ENCODE measurements around the gene RAP1GAP.
"Not testable (repeated sequence)": the region's sequence is repeated elsewhere in the genome, so short reads cannot be mapped to it uniquely, and the experiment has no call there.

RAP1GAP gene

DNA sequence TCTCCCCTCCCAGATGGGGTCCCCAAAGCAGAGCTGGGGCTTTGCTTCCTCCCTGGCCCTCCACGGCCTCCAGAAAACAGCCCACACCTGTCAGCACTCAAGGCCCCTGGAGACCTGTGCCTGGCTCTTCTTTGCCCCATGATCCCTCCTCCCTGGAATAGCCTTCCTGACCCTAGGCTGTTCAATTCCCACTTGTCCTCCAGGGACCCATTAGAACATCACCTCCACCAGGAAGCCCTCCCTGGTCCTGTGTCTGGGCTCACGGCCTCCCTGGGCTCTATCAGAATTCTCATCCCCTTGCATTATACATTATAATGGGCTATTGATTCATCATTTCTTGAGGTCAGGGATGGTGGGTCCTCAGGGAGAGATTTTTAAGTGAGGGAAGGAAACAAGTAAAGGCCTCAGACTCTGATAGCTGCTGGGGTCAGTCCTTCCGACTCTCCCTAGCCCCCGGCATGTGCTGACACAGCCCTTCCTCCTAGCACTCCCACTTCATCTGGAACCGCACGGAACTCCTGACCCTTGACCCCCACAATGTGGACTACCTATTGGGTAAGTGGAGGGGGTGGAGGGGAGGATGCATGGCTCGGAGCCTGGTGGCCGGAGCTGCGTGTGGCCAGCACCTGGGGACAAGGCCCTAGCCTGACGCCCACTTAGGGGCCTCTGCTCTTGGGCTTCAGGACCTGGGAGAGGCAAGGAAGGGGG lies 99.2 kb downstream of the RAP1GAP start:
- no peak for DNase-seq

DNA sequence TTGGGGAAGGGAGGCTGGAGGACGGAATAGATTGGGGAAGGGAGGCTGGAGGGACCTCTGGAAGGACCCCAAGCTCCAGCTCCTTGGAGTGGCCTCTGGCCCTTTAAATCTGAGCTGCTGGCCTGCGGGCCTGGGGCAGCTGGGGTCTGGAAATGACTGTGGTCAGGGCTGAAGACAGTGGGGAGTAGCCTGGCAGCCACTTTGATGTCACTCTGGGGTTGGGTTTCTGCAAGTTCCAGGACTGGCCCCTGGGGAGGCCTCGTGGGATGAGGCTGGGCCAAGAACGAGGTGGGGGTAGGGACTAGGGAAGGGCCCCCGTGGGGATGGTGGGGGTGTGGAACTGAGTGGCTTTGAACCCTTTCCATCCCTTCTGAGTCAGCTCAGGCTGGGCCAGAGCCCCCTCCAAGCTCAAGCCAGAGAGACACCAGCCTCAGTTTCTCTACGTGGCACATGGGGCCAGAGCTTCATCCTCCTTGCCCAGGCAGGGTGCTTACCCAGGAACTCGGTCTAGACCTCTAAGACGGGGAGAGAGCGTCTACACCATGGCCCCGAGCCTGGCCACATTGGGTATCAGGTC lies 100.3 kb downstream of the RAP1GAP start:
- no peak for DNase-seq
- in situ Hi-C loops (cut with HindIII; ENCODE audit: low pct_ligation_motif_present, low pct_unique_long_range_greater_than_20kb, low sequenced_read_pairs), result no loop called here

More for the DNA sequence above, 99.2 kb downstream of the RAP1GAP start:
- in situ Hi-C loops (cut with HindIII; ENCODE audit: low pct_ligation_motif_present, low pct_unique_long_range_greater_than_20kb, low sequenced_read_pairs), result no loop called here

DNA sequence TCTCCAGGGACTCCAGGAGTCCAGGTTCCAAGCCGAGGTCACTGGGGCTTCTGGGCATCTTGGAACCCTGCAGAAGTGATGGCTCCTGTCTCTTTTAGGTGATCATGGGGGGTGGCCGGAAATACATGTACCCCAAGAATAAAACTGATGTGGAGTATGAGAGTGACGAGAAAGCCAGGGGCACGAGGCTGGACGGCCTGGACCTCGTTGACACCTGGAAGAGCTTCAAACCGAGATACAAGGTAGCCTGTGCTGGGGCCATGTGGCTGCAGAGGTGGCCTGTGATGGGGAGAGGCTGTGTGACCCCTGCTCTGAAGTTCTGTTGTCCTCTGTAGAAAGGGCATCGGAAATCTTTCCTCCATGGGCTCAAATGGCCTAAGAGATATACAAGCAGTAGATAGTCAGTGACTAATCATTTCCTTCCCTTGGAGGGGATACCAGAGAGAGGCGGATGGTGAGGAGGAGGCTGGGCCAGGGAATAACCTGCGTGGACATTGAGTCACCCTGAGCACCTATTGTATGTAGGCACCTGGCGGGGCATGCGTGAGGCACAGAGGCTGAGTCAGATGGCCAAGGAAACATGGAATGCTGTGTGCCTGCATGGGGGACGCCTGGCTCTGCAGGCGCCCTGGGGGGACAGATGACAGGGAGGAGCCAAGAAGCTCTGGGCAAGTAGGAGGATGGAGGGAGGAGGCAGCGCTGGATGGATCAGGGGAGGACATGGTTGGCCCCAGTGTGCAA lies 101.0 kb downstream of the RAP1GAP start:
- in situ Hi-C loops (cut with HindIII; ENCODE audit: low pct_ligation_motif_present, low pct_unique_long_range_greater_than_20kb, low sequenced_read_pairs), result no loop called here
- DNase-seq, result no peak

DNA sequence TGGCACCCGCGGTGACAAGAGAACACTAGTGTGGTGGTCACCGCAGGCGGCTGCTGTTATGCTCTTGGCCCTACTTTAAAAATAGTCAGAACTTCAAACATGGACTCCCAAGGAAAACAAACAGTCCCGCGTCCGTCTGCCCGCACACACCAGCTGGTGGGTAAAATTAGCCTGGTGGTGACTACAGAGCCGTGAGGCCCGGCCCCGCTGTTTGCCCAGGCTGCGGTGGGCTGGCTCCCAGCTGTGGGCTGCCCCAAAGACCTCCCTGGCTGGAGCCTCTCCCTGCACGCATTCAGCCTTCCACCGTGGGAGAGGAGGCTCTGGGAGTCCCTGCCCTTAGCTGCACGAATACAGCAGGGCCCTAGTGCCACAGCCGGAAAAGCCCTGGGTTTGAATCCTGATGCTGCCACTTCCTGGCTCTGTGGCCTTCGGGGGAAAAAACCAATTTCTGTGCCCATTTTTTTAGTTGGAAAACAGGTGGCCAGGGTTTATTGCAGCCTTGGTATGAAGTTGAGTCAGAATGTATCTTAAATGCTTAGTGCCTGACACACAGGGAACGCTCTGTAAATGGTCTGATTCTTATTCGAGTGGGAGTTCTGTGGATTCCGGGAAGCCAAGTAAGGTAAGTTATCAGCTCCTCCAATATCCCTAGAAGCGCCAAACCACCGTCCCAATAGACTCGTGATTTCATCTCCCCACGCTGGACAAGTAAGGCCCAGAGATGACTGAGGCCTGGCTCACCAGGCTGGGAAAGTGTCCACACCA lies 101.7 kb downstream of the RAP1GAP start:
- no peak for DNase-seq
- in situ Hi-C loops (cut with HindIII; ENCODE audit: low pct_ligation_motif_present, low pct_unique_long_range_greater_than_20kb, low sequenced_read_pairs), result no loop called here

DNA sequence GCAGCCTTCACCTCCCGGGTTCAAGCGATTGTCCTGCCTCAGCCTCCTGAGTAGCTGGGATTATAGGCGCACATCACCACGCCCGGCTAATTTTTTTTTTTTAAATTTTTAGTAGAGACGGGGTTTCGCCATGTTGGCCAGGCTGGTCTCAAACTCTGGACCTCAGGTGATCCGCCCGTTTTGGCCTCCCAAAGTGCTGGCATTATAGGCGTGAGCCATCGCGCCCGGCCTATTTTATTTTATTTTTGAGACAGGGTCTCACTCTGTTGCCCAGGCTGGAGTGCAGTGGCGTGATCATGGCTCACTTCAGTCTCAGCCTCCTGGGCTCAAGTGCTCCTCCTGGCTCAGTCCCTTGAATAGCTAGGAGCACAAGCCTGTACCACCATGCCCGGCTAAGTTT lies 102.8 kb downstream of the RAP1GAP start:
- DNase-seq; in situ Hi-C loops (cut with HindIII; ENCODE audit: low pct_ligation_motif_present, low pct_unique_long_range_greater_than_20kb, low sequenced_read_pairs): not testable (repeated sequence)

DNA sequence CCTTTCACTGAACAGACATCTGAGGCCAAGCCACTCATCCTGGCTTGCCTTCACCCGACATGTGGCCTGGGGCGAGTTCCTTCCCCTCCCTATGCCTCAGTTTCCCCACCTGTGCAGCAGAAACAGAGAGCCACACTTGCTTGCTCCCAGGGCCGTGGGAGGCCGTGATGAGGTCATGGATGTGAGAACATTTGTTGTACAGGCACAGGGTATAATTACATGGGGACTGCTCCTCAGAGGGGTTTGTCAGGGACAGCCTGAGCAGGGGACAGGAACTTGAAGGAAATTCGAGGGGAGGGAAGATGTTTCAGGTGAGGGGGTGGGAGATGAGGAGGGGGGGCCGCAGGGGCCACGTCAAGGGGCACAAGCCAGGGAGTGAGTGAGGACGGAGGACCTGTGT lies 103.9 kb downstream of the RAP1GAP start:
- no peak for DNase-seq
- in situ Hi-C loops (cut with HindIII; ENCODE audit: low pct_ligation_motif_present, low pct_unique_long_range_greater_than_20kb, low sequenced_read_pairs), result no loop called here

DNA sequence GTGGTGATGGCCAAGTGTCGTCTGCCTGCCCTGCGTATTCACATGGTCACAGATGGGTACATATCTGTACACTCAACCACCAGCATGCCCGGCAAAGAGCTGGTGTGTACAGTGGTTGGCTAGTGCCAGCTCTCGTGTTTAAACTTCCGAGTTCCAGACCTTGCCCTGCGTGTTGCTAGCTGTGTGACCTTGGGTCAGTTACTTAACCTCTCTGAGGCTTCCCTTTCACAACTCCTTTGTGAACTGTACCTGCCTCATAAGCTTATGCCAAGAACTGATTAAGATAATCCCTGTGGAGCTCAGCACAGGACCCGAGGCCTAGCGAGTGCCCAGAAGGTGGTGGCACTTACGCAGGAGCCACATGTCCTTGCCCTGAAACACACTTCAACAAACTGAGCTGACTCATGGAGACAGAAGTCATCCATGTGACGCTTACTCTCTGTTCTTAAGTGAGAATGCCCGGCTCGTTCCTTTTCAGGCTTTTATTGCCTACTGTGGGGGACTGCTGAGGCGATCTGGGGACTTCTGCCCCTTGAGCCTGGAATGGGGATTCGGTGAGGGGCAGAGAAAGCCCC lies 104.5 kb downstream of the RAP1GAP start:
- DNase-seq, result no peak
- in situ Hi-C loops (cut with HindIII; ENCODE audit: low pct_ligation_motif_present, low pct_unique_long_range_greater_than_20kb, low sequenced_read_pairs), result no loop called here

DNA sequence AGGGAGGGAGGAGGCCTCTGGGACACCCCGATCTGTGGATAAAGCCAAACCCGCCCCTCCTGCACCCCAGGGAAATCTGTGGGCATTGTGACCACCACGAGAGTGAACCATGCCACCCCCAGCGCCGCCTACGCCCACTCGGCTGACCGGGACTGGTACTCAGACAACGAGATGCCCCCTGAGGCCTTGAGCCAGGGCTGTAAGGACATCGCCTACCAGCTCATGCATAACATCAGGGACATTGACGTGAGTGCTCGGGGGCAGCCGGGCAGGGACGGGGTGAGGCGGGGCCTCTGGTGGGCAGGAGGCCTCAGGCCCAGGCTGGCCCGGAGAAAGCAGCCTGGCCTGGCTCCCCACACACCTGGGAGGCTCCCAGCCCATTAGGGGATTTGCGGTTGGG lies 105.2 kb downstream of the RAP1GAP start:
- no peak for DNase-seq
- in situ Hi-C loops (cut with HindIII; ENCODE audit: low pct_ligation_motif_present, low pct_unique_long_range_greater_than_20kb, low sequenced_read_pairs), result no loop called here

DNA sequence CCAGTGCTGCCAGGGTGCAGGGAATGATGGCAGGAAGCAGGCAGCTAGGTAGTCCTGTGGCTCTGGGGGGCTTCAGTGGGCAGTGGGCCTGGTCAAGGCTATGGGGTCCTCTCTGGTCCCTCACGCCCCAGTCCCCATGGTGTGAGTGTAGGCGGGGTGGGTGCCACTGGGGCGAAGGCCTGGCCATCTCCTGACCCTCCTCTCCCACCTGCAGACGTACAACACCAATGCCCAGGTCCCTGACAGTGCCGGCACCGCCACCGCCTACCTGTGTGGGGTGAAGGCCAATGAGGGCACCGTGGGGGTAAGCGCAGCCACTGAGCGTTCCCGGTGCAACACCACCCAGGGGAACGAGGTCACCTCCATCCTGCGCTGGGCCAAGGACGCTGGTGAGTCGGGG lies 106.3 kb downstream of the RAP1GAP start:
- in situ Hi-C loops (cut with HindIII; ENCODE audit: low pct_ligation_motif_present, low pct_unique_long_range_greater_than_20kb, low sequenced_read_pairs), result no loop called here
- DNase-seq, result no peak

DNA sequence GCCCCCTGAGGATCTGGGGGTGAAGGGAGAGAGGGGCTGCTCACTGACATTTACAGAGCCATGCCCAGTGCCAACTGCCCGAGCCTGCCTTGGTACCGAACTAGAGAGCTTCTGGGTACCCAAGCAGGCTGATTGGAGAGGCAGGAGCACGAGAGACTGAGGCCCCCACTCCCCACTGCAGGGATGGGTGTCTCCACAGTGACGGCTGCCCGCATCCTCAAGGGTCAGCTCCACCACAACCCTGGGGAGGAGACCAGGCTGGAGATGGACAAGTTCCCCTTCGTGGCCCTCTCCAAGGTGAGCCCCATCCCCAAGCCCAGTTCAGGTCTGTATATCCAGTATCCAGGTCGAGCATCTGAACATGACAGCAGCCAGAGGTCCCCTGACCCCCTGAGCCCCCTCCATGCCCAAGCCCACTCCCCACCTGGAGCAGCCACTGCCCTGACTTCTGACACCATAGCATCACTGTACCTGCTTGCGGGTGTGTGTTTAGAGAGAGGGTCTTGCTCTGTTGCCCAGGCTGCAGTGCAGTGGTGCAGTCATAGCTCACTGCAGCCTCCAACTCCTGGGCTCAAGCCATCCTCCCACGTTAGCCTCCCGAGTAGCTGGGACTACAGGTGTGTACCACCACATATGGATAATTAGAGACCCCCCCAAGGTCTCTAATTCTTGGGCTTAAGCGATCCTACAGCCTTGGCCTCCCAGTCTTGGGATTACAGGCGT lies 108.1 kb downstream of the RAP1GAP start:
- in situ Hi-C loops (cut with HindIII; ENCODE audit: low pct_ligation_motif_present, low pct_unique_long_range_greater_than_20kb, low sequenced_read_pairs), result no loop called here
- no peak for DNase-seq

DNA sequence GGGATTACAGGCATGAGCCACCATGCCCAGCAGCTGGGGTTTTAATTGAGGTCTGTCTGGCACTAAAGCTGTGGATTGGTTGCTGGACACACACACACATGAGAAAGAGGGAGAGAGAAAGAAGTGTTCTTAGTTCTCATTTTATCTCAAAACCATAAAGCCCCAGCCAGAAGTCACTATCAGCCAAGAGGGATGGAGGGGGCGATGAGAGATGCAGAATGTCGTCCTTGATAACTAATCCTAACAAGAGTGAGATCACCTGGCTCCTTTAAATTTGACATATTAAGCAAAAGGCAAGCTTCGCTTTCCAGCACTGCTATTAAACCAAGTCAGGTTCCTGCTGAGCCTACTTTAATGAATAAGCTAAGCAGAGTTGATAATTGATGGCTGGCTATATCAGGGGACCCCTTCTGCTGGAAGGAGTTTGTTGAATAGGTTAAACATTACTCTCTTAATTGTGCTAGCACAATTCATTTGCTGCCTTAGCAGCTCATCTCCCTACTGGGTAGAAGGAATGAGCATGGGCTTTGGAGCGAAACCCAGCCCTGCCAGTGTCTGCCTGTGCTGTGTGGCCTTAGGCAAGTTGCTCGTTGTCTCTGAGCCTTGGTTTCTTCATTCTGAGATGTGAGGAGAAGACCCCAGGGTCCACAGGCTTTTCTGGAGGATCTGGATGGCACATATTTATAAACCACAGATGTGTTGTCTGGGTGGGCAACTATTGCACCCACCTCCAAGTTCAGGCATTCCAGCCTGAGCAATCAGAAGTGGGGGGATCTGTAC lies 109.2 kb downstream of the RAP1GAP start:
- in situ Hi-C loops (cut with HindIII; ENCODE audit: low pct_ligation_motif_present, low pct_unique_long_range_greater_than_20kb, low sequenced_read_pairs), result no loop called here

DNA sequence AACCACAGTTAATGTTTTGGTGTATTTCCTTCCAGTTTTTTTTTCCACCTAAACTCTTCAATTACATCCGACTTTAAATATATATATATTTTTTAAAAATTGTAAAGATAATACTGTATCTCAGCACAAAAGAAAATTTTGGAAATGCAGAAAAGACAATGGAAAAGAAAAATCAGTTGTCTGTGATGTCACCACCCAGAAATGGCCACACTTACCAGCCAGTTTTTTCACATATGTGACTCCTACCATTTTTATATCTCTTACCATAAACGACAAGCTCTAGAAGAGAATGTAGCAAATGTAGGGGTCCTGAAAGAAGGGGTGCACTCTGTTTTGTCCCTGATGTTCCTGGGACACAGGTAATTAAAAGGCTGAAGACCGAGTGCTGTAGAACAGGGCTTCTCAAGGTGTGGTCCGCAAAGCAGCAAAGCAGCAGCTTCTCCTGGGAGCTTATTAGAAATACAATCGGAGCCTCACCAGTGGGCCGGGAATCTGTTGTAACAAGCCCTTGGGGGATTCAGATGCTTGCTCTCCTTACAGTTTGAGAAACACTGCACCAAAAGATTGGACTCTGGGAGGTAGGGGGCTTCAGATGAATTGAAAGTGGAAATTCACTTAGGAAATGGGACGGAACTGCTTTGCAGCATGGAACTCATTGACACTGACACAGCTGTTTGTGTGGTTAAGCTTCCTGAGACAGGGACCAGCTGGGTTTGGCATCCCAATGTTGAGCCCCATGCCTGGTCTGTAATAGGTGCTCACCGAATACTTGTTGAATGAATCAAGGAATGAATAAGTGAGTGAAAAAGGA lies 115.8 kb downstream of the RAP1GAP start:
- no peak for DNase-seq
- in situ Hi-C loops (cut with HindIII; ENCODE audit: low pct_ligation_motif_present, low pct_unique_long_range_greater_than_20kb, low sequenced_read_pairs), result no loop called here

More for the DNA sequence above, 109.2 kb downstream of the RAP1GAP start:
- DNase-seq, result no peak

DNA sequence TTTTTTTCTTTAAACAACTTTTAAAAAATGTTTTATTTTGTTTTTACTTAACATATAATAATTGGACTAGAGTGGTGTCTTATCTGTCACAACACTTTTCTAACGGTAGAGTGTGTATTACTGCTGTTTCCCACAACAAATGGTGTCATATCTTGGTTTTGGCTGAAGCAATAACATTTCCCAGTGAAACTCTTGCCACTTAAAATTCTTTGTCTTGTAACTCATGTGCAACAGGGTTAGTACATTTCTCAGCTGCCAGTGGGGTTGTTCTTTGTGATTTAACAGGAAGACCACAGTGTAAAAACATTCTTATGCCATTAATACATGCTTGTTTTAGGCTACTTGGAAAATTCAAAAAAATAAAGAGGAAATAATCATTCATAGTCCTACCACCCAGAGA lies 116.4 kb downstream of the RAP1GAP start:
- no peak for DNase-seq
- in situ Hi-C loops (cut with HindIII; ENCODE audit: low pct_ligation_motif_present, low pct_unique_long_range_greater_than_20kb, low sequenced_read_pairs), result no loop called here

DNA sequence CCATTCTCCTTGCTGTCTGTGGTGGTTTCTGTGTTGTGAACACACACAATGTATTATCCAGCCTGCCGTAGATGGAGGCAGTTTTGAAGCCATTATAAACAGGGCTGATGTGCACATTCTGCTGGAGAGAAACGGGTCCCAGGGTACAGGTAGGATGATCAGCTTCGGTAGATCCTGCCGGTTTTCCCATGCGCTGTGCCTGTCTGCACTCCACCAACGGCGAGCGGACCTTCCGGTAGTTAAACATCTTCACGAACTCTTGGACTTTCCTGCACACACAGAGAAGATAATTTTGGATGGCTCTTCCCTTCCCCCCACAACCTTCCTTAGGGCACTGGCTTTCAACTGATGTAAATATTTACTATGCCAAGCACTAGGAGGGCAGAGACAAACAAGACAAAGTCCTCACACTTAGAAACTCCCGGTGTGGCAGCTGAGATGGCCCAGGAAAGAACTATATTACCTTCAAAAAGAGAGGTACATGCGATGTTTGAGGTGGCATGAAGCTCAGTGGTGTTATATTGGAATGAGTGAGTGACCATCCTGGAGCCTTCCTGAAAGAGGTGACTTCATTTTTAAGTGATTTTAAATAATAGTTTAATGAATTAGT lies 118.2 kb downstream of the RAP1GAP start:
- in situ Hi-C loops (cut with HindIII; ENCODE audit: low pct_ligation_motif_present, low pct_unique_long_range_greater_than_20kb, low sequenced_read_pairs), result no loop called here
- DNase-seq, result no peak

DNA sequence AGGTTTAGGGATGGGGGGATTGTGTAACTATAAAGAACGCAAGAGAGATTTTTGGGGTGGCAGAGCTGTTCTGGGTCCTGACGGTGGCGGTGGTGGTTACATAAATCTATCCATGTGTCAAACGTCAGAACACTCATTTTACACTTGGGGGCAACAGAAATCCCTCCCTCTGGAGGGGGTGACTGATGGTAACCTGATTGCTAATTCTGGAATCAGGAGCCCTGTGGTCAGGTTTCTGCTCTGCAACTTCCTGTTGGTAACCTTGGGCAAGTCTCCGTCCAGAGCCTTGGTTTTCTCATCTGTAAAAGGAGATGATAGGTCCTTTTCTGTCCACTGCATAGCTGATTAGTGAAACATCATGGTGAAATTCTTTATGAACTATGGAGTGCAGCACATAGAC lies 119.1 kb downstream of the RAP1GAP start:
- DNase-seq, result no peak
- in situ Hi-C loops (cut with HindIII; ENCODE audit: low pct_ligation_motif_present, low pct_unique_long_range_greater_than_20kb, low sequenced_read_pairs), result no loop called here

DNA sequence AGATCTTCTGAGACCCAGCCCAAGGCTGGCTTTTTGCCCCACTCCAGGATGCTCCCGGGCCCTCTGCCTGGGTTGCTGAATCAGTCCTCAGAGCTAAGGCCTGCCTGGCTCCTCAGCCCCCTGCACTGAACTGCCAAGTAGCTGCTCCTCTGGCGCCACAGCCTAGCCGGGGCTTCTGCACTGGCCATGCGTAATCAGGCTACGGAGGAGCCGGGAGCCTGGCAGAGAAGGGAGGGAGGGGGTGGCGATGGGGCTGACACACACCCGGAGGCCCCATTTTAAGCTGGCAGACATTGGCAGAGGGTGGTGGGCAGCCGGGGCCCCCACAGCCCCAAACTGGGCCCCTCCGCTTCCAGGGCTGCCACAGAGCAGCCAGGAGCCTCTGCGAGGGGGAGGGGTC lies 121.3 kb downstream of the RAP1GAP start:
- in situ Hi-C loops (cut with HindIII; ENCODE audit: low pct_ligation_motif_present, low pct_unique_long_range_greater_than_20kb, low sequenced_read_pairs), result no loop called here
- no peak for DNase-seq
